ENCODE measurements around the gene KCNIP4.

KCNIP4 gene

DNA sequence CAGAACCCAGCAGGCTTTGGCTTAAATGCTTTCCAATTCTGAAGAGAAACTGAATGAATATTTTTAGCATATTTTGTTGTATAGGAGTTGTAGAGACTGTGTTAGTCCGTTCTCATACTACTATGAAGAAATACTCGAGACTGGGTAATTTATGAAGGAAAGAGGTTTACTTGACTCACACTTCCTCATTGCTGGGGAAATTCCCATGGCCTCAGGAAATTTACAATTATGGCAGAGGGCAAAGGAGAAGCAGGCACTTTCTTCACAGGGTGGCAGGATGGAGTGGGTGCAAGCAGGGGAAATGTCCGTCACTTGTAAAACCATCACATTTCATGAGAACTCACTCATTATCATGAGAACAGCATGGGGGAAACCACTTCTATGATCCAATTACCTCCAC is 956.6 kb downstream of the KCNIP4 start:
- no peak for TF ChIP-seq POLR2AphosphoS5 (IDR thresholded peaks at IDR 0.05; ENCODE audit: low read depth)
- TF ChIP-seq, protein P1, sequence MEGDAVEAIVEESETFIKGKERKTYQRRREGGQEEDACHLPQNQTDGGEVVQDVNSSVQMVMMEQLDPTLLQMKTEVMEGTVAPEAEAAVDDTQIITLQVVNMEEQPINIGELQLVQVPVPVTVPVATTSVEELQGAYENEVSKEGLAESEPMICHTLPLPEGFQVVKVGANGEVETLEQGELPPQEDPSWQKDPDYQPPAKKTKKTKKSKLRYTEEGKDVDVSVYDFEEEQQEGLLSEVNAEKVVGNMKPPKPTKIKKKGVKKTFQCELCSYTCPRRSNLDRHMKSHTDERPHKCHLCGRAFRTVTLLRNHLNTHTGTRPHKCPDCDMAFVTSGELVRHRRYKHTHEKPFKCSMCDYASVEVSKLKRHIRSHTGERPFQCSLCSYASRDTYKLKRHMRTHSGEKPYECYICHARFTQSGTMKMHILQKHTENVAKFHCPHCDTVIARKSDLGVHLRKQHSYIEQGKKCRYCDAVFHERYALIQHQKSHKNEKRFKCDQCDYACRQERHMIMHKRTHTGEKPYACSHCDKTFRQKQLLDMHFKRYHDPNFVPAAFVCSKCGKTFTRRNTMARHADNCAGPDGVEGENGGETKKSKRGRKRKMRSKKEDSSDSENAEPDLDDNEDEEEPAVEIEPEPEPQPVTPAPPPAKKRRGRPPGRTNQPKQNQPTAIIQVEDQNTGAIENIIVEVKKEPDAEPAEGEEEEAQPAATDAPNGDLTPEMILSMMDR (IDR thresholded peaks at IDR 0.05; ENCODE audit: insufficient read depth, low read length) = no peak
- TF ChIP-seq SPI1 (IDR thresholded peaks at IDR 0.05; ENCODE audit: borderline replicate concordance, low read depth) = no peak
- TF ChIP-seq GABPA (IDR thresholded peaks at IDR 0.05; ENCODE audit: low read depth) = no peak
- TF ChIP-seq, protein P2, sequence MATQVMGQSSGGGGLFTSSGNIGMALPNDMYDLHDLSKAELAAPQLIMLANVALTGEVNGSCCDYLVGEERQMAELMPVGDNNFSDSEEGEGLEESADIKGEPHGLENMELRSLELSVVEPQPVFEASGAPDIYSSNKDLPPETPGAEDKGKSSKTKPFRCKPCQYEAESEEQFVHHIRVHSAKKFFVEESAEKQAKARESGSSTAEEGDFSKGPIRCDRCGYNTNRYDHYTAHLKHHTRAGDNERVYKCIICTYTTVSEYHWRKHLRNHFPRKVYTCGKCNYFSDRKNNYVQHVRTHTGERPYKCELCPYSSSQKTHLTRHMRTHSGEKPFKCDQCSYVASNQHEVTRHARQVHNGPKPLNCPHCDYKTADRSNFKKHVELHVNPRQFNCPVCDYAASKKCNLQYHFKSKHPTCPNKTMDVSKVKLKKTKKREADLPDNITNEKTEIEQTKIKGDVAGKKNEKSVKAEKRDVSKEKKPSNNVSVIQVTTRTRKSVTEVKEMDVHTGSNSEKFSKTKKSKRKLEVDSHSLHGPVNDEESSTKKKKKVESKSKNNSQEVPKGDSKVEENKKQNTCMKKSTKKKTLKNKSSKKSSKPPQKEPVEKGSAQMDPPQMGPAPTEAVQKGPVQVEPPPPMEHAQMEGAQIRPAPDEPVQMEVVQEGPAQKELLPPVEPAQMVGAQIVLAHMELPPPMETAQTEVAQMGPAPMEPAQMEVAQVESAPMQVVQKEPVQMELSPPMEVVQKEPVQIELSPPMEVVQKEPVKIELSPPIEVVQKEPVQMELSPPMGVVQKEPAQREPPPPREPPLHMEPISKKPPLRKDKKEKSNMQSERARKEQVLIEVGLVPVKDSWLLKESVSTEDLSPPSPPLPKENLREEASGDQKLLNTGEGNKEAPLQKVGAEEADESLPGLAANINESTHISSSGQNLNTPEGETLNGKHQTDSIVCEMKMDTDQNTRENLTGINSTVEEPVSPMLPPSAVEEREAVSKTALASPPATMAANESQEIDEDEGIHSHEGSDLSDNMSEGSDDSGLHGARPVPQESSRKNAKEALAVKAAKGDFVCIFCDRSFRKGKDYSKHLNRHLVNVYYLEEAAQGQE (IDR thresholded peaks at IDR 0.05; ENCODE audit: insufficient replicate concordance, low read depth) = no peak
- Histone ChIP-seq H3K27ac (replicated peaks) (no peak overlapping the region), H3K27me3 (ENCODE audit: insufficient read depth, poor library complexity, severe bottlenecking) (no peaks in the 10 kb centered on the region), H3K4me3 (replicated peaks; ENCODE audit: insufficient read depth, low read length) (no peak overlapping the region)
- no peak for DNase-seq (ENCODE audit: low read depth in 1 of 2, low spot score in 1 of 2)

DNA sequence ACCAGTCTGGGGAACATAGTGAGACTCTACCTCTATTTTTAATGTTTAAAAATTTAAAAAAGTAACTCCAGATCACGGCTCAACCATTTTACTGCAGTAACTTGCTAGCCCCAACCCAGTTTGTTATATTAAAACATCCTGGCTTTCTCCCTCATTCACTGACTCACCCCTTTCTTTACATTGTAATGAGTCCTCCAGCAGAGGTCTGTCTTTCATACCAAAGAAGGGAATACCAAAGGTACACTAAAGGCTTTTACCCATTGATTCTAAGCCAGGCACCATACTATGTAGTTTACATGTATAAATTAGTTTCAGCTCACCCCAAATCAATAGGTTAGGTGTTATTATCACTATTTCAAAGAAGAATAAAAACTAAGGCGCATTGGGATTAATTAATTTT is 961.4 kb downstream of the KCNIP4 start:
- Histone ChIP-seq H3K27ac (replicated peaks) (no peak overlapping the region), H3K27me3 (ENCODE audit: insufficient read depth, poor library complexity, severe bottlenecking) (no peaks in the 10 kb centered on the region), H3K4me3 (replicated peaks; ENCODE audit: insufficient read depth, low read length) (no peak overlapping the region)
- DNase-seq (ENCODE audit: low read depth in 1 of 2, low spot score in 1 of 2) = no peak
- TF ChIP-seq POLR2AphosphoS5 (IDR thresholded peaks at IDR 0.05; ENCODE audit: low read depth) = no peak
- TF ChIP-seq, protein P2 (IDR thresholded peaks at IDR 0.05; ENCODE audit: insufficient replicate concordance, low read depth) = no peak
- TF ChIP-seq GABPA (IDR thresholded peaks at IDR 0.05; ENCODE audit: low read depth) = no peak
- no peak for TF ChIP-seq SPI1 (IDR thresholded peaks at IDR 0.05; ENCODE audit: borderline replicate concordance, low read depth)
- TF ChIP-seq, protein P1 (IDR thresholded peaks at IDR 0.05; ENCODE audit: insufficient read depth, low read length) = no peak

GRCh38 chr4:20984576-20984836 is 964.1 kb downstream of the KCNIP4 start:
- Histone ChIP-seq H3K27me3 (ENCODE audit: insufficient read depth, poor library complexity, severe bottlenecking) (no peaks in the 10 kb centered on the region), H3K27ac (replicated peaks) (no peak overlapping the region), H3K4me3 (replicated peaks; ENCODE audit: insufficient read depth, low read length) (no peak overlapping the region)
- no peak for DNase-seq (ENCODE audit: low read depth in 1 of 2, low spot score in 1 of 2)
- TF ChIP-seq, protein P1 (IDR thresholded peaks at IDR 0.05; ENCODE audit: insufficient read depth, low read length) = no peak
- TF ChIP-seq, protein P2 (IDR thresholded peaks at IDR 0.05; ENCODE audit: insufficient replicate concordance, low read depth) = no peak
- no peak for TF ChIP-seq POLR2AphosphoS5 (IDR thresholded peaks at IDR 0.05; ENCODE audit: low read depth)
- no peak for TF ChIP-seq GABPA (IDR thresholded peaks at IDR 0.05; ENCODE audit: low read depth)
- TF ChIP-seq SPI1 (IDR thresholded peaks at IDR 0.05; ENCODE audit: borderline replicate concordance, low read depth) = no peak

Data from HL-60 (cell line).